Body of pancreas (tissue), 4 donors: ENCODE data around the gene IQSEC2.

Experiments
- POLR2A ChIP-seq, 3 donors: fragments of 450-650 bp; IDR thresholded peaks; one replicate each; pipeline ENCODE4 v1.6.1; 2016; ENCODE audit warnings: antibody characterized with exemption in 3 of 3, mild to moderate bottlenecking in 2 of 3
- TF ChIP-seq, protein P1 (sequence below), 7 experiments: fragments of 450-650 bp in 4 of 7; fragments of 200-600 bp in 3 of 7; sonication (generic) in 3 of 7; IDR thresholded peaks; one replicate each; pipeline ENCODE4 v1.5.1; 2016 to 2019; ENCODE audit warnings: antibody characterized with exemption in 7 of 7

DNA sequence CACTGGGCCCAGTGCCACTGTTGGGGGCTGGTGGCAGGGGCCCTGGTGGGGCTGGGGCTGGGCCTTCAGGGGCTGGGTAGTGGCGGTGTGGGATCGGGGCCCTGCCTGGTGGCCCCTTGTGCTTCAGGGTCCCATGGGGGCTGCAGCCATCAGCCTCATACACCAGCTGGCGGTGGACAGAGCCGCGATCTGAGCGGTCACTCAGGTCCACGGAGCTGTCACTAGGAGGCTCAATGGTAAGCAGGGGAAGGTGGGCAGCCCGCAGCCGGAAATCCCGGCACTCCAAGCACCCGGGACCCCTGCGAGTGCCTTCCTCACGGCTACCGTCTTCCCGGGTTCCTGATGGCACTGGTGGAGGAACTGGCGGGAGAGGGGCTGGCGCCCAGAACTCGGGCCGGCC is 30.8 kb downstream of the IQSEC2 start:
- TF ChIP-seq, protein P1, sequence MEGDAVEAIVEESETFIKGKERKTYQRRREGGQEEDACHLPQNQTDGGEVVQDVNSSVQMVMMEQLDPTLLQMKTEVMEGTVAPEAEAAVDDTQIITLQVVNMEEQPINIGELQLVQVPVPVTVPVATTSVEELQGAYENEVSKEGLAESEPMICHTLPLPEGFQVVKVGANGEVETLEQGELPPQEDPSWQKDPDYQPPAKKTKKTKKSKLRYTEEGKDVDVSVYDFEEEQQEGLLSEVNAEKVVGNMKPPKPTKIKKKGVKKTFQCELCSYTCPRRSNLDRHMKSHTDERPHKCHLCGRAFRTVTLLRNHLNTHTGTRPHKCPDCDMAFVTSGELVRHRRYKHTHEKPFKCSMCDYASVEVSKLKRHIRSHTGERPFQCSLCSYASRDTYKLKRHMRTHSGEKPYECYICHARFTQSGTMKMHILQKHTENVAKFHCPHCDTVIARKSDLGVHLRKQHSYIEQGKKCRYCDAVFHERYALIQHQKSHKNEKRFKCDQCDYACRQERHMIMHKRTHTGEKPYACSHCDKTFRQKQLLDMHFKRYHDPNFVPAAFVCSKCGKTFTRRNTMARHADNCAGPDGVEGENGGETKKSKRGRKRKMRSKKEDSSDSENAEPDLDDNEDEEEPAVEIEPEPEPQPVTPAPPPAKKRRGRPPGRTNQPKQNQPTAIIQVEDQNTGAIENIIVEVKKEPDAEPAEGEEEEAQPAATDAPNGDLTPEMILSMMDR (IDR thresholded peaks at IDR 0.05), result no peak
- TF ChIP-seq POLR2A (IDR thresholded peaks at IDR 0.05), result no peak
